Adipose tissue (tissue), 3 donors: ENCODE data around the gene ZNF629. TPM values are rescaled to one million over a fixed set of nuclear protein-coding genes. Genes with fewer than 3 reads are reported as not detected.

Source experiments
- H3K27ac ChIP-seq: one replicate; pipeline ENCODE4 v1.5.1; 2013; ENCODE audit warnings: low read depth, low read length
- WGBS, 3 donors: extraction: QIAGEN DNeasy Blood & Tissue Kit; methylation state at CpG; one replicate each; pipeline ENCODE4 v1.1.7; 2013; 5-methylcytosine and 5-hydroxymethylcytosine counted together
- polyA plus RNA-seq, 3 donors: library from polyadenylated mRNA; stranded (reverse); fragments of 200-250 nt; gene quantifications; one replicate each; pipeline ENCODE4 v1.2.3, GENCODE V29; 2013
- donor health status: healthy with polysubstance abuse.
- donor health status: Bipolar disorder and iron deficiency.
- donor health status: healthy.

ZNF629 gene
- polyA plus RNA-seq, 3 donors: 3.4 to 6.2 (median 5.6) TPM

- WGBS, 3 donors: 49 to 55% (median 53%) methylated on average over 8 of the region's 8 CpGs
- H3K27ac ChIP-seq: no peak overlapping the region
These were observed 12.5 kb downstream of the ZNF629 start for GRCh38 chr16:30774367-30775130.

- 66 to 92% (median 76%) methylated on average over 14 of the region's 14 CpGs for WGBS, 3 donors
- no peak overlapping the region for H3K27ac ChIP-seq
These were observed 13.2 kb downstream of the ZNF629 start for GRCh38 chr16:30773826-30774225.

- H3K27ac ChIP-seq: no peak overlapping the region
- 89 to 90% (median 89%) methylated on average over 14 of the region's 14 CpGs for WGBS, 3 donors
These were observed 15.3 kb downstream of the ZNF629 start for GRCh38 chr16:30771726-30772125.

GRCh38 chr16:30769379-30770089 lies 17.5 kb downstream of the ZNF629 start:
- 93 to 95% (median 95%) methylated on average over 17 of the region's 17 CpGs for WGBS, 3 donors

GRCh38 chr16:30768583-30769181 lies 18.3 kb downstream of the ZNF629 start:
- H3K27ac ChIP-seq: no peak overlapping the region
- 92 to 96% (median 95%) methylated on average over 23 of the region's 23 CpGs for WGBS, 3 donors

More at GRCh38 chr16:30769379-30770089, 17.5 kb downstream of the ZNF629 start:
- H3K27ac ChIP-seq: no peak overlapping the region

- no peak overlapping the region for H3K27ac ChIP-seq
- WGBS, 3 donors: 91 to 94% (median 93%) methylated on average over 18 of the region's 18 CpGs
These were observed 19.1 kb downstream of the ZNF629 start for GRCh38 chr16:30767767-30768465.

GRCh38 chr16:30766933-30767284 lies 20.1 kb downstream of the ZNF629 start:
- 79 to 84% (median 80%) methylated on average over 4 of the region's 4 CpGs for whole genome bisulfite sequencing, 3 donors
- no peak overlapping the region for H3K27ac ChIP-seq

- WGBS, 3 donors: 87 to 90% (median 90%) methylated on average over 29 of the region's 29 CpGs
- no peak overlapping the region for H3K27ac ChIP-seq
These were observed 20.6 kb downstream of the ZNF629 start for GRCh38 chr16:30766206-30766932.

GRCh38 chr16:30764816-30765465 lies 22.1 kb downstream of the ZNF629 start:
- 92 to 96% (median 95%) methylated on average over 12 of the region's 12 CpGs for WGBS, 3 donors
- H3K27ac ChIP-seq: no peak overlapping the region

- 86 to 91% (median 90%) methylated on average over 11 of the region's 11 CpGs for WGBS, 3 donors
- H3K27ac ChIP-seq: no peak overlapping the region
These were observed 22.9 kb downstream of the ZNF629 start for GRCh38 chr16:30764086-30764485.

- no peak overlapping the region for H3K27ac ChIP-seq
- WGBS, 3 donors: 58 to 70% (median 64%) methylated on average over 15 of the region's 15 CpGs
These were observed 23.8 kb downstream of the ZNF629 start for GRCh38 chr16:30762991-30763725.

- H3K27ac ChIP-seq: peak within 1 kb of the TSS; percentile 53
- 0 to 1% (median 1%) methylated on average over 55 to 60 of the region's 60 CpGs for WGBS, 3 donors
These were observed 24.8 kb downstream of the ZNF629 start, which contains the start of the genes CFAP119 and RNF40 for GRCh38 chr16:30761928-30762902. CFAP119 (minus strand) TSS chr16:30762062; CDS start chr16:30761748, 314 bp downstream. RNF40 (plus strand) TSS chr16:30762322; CDS start chr16:30762546, 224 bp downstream.

- 0 to 1% (median 0%) methylated on average over 57 to 64 of the region's 64 CpGs for WGBS, 3 donors
- no peak overlapping the region for H3K27ac ChIP-seq
These were observed 25.5 kb downstream of the ZNF629 start for GRCh38 chr16:30761427-30761927.

GRCh38 chr16:30760577-30761426 lies 26.2 kb downstream of the ZNF629 start:
- no peak overlapping the region for H3K27ac ChIP-seq
- WGBS, 3 donors: 24 to 28% (median 28%) methylated on average over 26 of the region's 26 CpGs
